GM20000 (cell line): ENCODE data around the gene CLN6.

Experiments
- DNase-seq: peaks from one replicate; pipeline ENCODE4 v3.0.0; 2012; ENCODE audit warnings: low spot score
- TF ChIP-seq, protein P1 (sequence below): IDR thresholded peaks from 2 replicates; pipeline ENCODE4 v1.5.1; 2012; ENCODE audit warnings: mild to moderate bottlenecking, control low read depth; ENCODE audit errors: extremely low read depth, missing control alignments

Gene CLN6

DNA sequence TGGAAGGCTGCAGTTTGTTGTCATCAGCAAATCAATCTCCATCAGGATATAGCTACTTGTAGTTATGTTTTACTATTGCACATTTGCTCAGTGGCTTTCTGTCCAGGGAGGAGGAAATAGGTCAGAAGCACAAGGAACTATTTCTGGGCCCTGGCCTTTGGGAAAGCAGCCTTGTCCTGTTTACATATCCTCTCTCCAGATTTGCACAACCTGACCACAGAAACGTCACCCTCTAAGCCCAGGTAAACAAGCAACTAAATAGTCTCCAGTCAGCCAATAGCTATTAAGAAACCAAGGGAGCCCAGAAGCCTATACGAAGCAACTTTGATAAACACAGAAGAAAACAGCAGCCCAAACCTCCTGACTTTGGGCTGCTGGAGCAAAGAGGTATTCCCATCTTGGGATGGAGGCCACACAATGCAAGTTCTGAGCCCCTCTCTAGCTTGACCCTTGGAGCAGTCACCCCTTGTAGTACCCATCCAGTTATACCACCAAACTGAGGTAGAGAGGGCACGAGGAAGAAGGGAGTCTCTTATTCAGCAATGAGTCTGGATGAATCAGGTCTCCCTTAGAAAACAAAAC is 45.7 kb upstream of the CLN6 start:
- TF ChIP-seq, protein P1, sequence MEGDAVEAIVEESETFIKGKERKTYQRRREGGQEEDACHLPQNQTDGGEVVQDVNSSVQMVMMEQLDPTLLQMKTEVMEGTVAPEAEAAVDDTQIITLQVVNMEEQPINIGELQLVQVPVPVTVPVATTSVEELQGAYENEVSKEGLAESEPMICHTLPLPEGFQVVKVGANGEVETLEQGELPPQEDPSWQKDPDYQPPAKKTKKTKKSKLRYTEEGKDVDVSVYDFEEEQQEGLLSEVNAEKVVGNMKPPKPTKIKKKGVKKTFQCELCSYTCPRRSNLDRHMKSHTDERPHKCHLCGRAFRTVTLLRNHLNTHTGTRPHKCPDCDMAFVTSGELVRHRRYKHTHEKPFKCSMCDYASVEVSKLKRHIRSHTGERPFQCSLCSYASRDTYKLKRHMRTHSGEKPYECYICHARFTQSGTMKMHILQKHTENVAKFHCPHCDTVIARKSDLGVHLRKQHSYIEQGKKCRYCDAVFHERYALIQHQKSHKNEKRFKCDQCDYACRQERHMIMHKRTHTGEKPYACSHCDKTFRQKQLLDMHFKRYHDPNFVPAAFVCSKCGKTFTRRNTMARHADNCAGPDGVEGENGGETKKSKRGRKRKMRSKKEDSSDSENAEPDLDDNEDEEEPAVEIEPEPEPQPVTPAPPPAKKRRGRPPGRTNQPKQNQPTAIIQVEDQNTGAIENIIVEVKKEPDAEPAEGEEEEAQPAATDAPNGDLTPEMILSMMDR = no peak
- no peak for DNase-seq

DNA sequence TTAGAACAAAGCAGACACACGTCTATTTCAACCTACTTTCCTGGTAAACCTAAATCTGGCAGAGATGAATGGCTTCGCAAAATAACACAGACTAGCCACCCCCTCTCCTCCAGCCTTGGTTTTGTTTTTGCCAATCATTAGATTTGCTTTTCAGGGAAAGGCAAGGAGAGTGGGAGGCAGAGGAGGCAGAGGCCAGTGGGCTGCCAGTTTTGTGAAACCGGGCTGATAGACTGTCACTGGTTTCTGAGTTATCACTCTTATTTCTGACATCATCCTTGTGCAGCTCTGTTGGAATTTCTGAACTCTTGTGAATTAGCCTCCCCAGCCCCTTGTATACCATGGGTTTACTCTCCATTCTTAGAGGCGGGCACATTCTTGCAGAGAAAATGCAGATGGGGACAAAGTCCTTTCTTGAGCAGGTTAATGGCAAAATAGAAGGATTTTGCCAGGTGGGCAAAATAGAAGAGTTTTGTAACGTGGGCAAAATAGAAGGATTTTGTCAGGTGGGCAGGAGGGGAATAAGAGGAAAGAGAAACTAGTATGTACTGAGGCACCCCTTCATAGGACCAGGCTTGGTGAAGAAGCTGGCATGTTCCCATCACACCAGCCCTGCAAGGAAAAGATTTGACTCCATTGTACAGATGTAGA is 44.8 kb upstream of the CLN6 start:
- DNase-seq = no peak
- TF ChIP-seq, protein P1 = no peak

DNA sequence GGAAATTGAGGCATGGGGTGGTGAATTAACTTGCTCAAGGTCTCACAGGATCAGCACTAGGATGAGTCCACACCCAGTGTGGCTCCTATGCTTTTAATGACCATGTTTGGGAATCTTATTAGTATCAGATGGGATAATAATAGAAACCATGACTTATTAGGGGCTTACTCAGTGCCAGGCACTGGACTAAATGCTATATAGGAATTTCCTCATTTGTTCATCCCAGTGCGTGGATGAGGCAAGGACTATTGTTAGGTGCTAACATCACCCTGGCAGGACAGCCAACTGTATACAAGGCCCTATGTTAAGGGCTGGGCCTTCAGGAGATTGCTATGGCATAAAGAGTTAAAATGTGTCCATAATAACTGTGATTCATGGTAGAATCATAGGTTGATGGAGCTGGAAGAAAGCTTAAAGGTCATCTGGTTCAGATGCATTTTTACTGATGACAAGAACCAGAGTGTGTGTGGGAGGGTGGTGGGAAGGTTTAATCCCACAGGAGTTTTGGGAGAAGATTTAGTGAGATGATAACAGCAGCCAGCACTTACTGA is 43.3 kb upstream of the CLN6 start:
- TF ChIP-seq, protein P1 = no peak
- no peak for DNase-seq

DNA sequence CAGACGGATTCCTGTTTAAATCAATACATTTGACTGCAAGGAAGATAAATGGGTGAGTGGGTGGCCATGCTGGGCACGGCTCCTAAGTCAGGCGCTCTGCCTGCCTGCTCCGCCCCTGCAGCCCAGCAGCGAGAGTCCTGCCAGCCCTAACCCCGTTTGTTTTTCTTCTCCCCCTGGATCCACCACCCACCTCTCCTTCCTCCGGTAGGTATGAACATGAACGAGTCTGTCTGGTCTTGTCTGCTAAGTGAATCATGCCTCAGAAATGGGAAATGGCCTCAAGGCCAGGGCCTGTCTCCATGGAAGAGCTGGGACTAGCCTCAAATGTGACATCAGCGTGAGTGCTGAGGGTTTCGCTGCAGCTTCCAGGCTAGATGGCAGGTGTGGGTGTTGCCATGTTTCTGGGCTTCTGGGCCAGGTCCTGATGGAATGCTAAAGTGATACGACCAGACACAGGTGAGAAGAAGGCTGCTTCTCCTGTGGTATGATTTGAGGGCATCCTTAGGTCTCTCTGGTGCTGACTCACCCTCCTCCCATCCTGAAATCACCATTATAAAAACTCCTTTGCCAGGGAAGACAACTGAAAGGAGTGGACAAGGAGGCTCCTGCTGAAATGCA is 42.4 kb upstream of the CLN6 start:
- TF ChIP-seq, protein P1 = no peak
- no peak for DNase-seq

DNA sequence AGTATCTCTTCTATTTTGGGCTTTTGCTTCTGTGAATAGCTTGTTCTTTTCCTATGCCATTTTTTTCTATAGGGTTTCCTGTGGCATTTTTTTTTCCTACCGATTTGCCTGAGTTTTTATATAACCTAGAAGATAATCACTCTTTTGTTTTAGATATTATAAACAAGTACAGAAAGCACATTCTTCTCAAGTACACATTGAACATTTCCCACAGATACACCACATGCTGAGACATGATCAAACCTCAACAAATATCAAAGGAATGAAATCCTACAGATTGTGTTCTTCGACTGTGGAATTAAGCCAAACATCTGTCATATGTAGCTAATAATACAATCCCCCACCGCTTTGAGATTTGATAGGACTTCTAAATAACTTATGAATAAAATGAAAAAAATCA is 38.9 kb upstream of the CLN6 start:
- DNase-seq = no peak
- TF ChIP-seq, protein P1 = no peak

DNA sequence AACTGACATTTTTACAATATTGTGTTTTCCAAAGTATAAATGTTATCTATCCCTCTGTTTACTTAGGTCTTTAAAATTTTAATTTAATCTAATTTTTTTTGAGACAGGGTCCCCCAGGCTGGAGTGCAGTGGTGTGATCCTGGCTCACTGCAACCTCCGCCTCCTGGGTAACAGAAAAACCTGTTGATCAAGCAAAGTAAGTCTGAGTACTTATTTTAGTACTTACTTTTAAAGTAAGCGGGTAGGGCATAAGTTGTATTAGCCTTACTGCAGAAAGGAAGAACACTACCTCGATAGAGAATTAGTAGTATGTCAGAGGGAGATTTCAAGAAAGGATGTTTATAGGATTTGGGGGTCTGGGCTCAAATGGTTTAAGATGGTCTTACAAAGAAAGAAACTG is 36.1 kb upstream of the CLN6 start:
- DNase-seq = no peak
- TF ChIP-seq, protein P1 = no peak

GRCh38 chr15:68265081-68265480 is 35.6 kb upstream of the CLN6 start:
- TF ChIP-seq, protein P1 = no peak
- no peak for DNase-seq
